HG02798 (cell line): Measurements from ENCODE around the gene HHIPL1.

ENCODE experiments used
- ATAC-seq: cut with Tn5 transposase; IDR thresholded peaks from one replicate; pipeline ENCODE4 v1.9.1; 2021; ENCODE audit warnings: mild to moderate bottlenecking; ENCODE audit not compliant: unreplicated experiment, poor library complexity

HHIPL1 gene

DNA sequence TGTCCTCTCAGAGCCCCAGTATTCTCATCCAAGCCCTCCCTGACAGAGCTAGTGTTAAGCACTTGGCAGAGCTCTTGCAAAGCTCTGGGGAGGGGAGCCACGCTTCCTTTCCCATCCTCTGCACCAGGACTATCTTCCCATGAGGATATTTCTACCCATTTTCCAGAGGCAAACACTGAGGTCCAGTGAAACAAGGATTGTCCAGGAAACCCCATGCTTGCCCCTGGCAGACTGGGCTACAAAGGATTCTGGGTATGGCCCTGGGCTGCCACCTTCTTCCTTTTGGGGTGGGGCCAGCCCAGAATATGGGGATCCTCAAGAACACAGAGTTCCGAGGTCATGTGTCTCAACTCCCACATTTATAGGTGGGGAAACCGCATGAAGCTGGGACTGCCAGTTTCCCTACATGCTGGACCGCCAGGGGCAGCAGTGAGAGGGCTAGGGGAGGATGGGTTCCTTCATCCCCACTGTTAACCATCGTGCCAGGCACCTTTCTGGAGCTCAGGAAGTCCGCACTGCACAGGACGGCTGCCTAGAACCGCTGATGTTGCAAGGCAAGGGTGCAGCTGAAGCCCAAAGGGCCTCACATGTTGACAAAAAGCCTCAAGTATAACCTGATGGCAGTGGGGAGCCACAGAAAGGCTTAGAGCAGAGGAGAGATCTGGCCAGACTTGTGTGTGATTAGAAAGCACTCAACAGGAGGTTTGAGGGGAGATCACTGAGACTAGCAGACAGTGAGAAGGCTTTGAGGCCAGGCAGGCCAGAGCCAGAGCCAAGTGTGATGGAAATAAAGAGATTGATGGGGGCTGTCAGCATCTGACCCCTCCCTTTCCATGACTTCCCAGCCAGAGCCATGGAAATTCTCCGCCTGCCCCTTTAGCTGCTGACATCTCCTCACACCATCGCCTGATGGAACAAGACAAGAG, 35.4 kb upstream of the HHIPL1 start:
- ATAC-seq = no peak

DNA sequence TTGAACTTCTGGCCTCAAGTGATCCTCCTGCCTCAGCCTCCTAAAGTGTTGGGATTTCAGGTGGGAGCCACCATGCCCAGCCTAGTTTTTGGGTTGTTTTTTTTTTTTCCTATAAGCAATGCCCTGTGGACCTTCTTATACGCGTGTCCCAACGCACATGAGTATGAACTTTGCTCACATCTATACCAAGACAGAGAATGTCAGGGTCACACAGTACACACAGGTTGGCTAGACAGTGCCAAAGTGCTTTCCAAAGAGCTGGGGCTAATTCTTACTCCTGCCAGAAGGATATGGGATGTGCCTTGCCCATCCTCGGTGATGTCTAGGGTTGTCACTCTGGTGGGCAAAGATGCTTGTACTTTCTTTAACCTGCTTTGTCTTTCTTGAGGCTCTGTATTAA, 33.3 kb upstream of the HHIPL1 start:
- no peak for ATAC-seq

DNA sequence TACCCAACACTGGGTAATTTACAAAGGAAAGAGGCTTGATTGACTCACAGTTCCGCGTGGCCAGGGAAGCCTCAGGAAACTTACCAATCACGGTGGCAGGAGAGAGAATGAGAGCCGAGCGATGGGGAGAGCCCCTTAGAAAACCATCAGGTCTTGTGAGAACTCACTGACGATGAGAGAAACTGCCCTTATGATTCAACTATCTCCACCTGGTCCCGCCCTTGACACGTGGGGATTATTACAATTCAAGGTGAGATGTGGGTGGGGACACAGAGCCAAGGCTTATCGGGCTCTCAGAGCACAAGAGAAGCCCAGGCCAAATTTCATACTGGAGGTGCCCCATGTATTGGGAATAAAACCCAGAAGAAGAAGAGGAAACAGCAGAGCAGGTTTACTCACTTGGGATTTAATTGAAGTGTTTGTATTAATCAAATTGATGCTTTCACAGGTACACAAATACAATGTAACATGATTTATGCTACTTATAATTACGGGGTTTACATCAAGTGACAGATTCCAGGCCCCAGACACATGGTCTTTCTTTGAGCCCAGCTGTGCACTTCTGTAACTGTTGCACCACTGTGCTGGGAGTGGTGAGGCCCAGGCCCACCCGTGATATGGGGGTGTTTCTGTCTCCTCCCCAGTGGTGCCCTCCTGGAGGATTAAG, 32.7 kb upstream of the HHIPL1 start:
- no peak for ATAC-seq

DNA sequence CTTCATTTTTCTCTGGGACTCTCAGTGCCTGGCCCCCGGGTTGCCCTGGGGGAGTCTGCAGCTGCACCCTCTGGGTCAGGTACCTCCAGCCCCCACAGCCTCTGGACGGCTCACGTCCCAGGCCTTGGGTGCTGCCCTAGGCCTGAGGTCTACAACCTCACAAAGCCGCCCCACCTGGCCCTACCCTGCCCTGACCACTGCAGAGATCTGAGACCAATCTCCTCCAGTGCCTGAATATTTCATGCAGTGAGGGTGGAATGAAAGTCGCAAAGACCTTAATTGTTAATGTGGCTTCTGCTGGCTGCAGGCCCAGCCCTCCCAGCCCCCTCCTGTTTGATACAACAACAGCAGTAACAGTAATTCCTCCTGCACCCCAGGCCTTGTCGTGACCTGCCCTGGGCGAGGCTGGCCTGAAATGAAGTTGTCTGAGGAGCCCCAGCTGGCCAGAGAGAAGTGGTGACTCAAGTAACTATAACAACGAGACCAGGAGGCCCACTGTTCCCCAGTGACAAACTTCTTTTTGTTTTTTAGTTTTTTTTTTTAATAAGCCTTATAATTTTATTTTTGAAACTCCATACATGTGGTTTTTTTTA, 32.1 kb upstream of the HHIPL1 start:
- no peak for ATAC-seq

DNA sequence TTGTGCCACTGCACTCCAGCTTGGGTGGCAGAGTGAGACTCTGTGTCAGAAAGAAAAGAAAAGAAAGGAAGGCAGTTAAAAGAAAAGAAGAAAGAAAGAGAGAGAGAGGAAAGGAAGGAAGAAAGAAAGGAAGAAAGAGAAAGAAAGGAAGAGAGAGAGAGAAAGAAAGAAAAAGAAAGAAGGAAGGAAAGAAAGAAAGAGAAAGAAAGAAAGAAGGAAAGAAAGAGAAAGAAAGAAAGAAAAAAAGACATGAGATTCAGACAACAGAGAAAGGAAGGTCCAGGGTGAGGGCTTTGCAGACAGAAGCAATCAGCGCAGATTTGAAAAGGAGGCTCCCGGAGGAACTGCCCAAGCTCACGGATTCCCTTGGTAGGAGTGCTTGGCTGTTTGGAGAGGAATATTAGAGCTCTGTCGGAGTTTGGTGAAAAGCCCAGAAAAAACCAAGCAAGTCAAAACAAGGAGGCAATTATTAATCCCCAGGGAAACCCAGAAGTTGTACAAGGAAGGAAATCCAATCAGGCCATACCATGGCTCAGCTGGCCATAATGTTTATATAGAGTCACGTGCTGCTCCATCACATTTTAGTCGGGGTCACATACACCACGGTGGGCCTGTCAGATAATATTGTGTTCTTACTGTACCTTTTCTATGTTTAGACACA, 29.3 kb upstream of the HHIPL1 start:
- no peak for ATAC-seq

DNA sequence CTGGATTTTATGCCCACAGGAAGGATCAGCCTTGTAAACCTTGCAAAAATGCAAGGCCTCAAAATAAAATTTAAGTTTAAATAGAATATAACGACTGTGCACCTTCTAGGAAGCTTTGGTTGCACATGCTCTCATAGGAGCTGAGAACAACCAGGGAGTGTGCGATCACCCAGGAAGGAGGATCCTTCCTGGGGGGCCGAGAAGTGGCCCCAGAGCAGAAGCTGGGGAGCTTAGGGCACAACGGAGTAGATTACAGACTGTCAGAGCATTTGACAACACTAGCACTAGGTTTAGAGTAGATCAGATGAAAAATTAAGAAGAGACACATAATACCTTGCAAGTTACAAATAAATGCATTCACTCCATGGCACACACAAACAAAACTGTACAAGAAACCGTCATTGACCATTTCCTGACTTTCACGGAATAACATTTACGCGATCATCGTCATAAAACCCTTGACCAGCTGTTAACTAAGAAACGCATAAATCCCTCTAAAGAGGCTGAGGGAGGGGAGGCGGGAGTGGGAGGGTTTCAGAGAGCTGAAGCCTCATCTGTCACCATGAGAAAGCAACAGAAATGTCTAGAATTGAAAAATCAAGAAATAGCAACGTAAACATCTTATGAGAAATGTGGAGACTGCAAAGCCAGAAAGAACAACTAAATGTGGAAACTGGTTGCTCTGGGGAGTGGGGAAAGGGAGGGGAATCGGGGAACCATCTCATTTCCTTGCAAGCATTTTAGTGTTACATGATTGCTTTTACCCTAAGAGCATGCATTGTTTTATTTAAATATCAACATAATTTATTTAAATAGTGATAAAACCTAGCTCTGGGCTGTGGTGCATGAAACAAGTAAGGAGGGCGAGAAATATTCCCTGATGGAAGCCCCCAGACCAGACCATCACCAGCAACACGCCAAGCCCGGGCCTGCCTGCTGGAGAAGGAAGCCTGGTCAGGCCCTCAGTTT, 27.8 kb upstream of the HHIPL1 start:
- ATAC-seq = no peak

DNA sequence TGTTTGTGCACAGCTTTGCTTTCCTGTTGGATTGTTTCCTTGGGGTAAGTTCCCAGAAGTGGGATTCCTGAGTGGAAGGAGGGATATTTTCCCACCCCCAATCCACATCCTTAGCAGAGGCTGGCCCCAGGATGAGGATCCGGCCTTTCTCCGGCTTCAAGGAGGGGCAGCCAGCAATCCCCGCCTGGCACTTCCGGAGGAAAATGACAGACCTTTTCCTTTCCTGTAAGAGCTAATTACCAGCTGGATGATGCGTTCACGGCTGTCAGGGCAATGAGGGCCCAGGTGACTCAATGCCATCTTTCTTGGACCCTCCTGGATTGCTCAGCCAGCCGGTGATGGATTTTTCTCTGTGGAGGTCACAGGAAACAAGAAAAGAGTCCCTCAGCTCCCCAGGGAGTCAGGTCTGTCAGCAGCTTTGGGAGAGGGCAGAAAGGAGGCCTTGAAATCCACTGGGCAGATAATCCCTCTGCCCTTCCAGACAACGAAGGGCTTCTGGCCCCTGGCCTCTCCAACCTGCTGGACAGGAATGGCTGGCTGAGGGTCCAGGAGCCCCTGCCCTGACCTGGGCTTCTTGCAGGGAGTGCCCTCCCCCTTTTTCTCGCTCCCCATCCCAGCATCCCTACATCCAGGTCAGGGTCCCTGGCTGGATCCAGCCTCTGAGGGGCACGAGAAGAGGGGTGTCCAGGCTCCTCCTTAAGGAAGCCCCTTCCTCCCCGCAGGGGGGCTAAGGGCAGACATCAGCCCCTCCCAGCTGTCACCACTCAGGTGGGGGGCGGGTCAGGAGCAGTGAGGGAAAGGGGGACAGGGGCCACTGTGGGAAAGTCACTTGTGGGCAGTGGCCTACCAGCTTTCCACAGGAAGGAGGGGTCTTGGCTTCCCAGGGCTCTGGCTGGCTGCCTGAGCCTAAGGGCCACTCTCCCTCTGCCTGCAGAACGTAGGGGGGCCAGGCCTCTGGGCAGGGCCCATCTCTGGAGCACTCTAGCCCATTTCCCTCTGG, 24.8 kb upstream of the HHIPL1 start:
- no peak for ATAC-seq

DNA sequence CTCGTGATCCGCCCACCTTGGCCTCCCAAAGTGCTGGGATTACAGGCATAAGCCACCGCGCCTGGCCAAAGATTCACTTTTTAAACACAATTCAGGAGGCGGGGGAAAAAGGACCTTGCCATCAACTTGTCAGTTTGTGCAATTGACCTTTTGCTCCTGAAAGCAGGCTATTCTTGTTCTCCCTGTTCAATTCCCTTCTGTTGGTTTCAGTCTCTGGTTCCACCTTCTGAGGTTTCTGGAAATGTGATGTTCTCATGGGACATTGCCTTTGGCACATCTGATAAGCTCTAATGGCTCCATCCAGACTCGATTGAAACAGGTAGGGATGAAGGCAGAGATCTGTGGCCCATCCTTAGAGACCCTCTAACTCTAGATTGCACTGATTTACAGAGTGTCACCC, 23.0 kb upstream of the HHIPL1 start:
- ATAC-seq = no peak

DNA sequence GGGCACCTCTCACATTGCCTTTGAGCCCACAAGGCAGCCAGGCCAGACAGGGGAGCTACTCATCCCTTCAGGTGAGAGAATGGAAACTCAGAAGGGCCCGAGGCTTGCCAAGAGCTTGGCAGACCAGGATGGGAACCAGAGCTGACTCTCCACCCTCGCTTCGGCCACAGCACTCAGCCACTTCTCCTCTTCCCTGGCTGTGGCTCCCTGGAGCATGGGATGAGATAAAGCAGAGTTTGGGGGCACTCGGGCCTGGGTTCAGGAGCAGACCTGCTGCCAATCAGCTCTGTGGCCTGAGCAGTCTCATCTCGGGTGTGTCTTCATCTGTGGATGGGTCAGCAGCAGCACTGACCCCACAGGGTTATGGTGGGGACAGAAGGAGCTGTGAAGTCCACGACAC, 20.9 kb upstream of the HHIPL1 start:
- no peak for ATAC-seq

DNA sequence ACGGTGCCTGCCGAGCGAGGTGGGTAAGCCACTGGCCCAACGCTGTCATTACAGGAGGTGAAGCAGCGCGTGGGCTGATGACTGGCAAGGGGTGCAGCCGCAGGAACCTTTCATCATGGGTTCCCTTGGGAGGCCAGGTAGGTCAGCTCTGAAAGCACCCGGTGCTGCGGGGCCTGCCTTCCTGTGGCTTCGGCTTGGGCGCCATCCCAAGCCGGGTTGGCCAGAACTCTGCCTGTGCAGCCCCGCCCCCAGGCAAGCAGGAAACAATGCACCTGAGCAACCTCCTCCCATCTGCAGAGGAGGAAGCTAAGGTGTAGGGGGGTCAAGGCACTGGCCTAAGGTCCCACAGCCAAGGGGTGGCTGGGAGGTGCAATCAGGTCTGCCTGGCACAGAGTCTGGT, 20.0 kb upstream of the HHIPL1 start:
- ATAC-seq = no peak

DNA sequence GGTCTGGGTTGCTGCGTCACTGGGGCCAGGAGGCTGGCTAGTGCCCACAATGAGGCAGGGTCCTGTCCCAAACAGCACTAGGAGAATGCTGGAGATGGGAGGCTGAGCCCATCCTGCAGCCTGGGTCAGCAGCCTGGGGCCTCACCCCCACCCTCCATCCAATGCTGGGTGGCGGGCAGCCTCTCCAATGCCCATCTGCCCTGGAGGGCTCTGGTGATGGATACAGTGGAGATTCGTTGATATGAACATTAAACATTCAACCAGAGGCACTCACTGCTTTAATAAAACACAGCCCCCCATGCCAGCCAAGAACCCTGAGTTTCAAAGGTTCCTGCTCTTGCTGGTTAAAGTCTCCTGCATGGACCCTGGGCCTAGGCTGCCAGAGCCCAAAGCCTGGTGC, 19.5 kb upstream of the HHIPL1 start:
- ATAC-seq = no peak

DNA sequence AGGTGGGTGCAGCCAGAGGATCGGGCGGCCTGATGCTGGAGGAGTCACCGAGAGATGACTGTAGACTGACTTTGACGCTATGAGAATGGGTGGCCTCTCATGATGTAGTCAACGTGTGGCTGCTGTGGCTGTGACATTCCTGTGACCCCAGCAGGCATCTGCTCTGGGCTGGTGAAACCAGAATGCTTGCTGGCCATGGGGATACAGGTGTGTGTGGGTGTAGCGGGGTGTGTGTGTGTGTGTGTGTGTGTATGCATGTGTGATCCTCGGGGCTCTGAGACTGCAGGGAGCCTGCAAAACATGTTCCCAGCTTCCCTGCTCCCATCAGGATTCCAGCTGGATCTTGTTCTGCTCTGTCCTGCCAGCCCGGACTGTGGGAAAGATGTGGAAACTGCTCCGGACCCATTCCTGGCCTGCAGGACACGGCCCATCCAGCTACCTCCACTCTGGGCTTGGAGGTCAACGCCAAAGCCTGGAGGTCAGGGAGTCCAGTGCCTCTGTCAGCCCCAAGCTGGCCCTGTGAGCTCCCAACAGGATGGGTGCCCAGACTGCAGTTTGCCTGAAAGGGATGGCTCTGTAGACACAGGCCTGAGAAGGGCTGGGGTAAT, 18.8 kb upstream of the HHIPL1 start:
- no peak for ATAC-seq

DNA sequence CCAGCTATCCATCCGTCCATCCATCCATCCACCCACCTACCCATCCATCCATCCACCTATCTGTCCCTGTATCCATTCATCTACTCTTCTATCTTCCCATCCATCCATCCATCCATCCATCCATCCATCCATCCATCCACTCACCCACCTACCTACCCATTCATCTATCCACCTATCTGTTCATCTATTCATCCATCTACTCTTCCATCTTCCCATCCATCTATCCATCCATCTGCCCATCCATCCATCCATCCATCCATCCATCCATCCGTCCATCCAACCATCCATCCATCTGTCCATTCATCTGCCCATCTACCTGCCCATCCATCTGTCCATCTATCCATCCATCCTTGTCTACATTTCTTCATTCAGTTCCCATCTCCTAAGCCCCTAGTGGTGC, 17.8 kb upstream of the HHIPL1 start:
- no peak for ATAC-seq

DNA sequence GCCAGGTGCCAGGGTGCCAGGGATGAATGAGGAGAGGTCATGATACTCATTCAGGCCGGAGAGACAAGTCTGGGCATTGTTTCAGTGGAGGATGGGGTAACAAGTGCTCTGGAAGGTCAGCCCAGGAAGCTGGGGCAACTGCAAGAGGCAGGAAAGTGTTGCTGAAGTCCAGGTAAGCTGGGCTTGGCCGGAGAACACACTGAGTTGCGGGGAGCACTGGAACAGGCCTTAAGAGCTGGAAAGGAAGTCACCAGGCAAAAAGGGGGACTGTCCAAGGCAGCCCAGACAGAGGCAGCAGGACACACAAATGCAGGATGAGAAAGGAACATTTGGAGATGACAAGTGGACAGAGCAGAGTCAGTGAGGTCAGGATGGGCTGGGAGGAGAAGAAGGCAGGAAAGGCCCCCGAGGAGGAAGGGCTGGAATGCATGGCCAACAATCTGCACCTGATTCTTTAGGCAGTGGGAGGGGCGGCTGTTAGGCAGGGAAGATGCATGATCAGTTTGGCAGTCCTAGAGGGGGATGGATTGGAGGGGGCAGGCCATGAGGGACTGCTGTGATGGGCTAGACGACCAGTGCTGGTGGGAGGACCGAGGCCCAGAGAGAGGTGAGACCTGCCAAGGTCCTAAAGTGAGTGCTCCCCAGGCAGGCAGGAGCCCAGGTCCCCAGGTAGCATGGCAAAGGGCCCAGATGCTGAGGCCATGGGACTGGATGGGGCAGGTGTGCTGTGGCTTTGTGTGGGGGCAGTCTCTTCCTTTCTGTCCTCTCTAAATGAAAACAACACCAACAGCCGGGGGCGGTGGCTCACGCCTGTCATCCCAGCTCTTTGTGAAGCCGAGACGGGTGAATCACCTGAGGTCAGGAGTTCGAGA, 17.2 kb upstream of the HHIPL1 start:
- no peak for ATAC-seq

DNA sequence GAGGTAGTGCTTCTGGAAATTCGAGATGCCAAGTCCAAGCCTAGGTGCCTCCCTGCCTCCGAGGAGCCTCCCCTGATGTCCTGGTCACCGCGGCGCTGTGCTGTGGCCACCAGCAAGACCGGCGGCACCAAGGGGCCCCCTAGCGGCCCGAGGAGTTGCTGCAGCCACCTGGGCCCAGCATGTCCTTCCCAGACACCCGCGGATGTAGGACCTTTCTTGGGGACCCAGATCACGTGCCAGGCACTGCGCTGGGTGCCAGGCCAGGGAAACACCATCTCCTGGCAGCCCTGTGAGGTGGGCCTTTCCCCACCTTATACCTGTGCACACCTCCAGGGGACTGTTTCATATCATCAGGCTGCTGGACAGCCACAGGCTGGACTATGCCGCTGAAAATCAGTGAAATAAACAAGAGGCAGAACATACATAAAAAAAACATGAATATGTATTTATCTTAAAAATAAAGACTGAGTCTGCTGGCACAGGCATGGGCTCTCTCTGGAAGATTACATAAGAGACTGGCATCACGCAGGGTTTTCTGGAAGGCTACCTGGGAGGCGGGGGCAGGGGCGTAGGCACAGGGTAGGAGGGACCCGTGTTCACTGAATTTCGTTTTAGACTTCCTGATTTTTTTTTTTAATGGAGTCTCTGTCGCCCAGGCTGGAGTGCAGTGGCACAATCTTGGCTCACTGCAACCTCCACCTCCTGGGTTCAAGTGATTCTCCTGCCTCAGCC, 15.9 kb upstream of the HHIPL1 start:
- peak; percentile 63 for ATAC-seq

DNA sequence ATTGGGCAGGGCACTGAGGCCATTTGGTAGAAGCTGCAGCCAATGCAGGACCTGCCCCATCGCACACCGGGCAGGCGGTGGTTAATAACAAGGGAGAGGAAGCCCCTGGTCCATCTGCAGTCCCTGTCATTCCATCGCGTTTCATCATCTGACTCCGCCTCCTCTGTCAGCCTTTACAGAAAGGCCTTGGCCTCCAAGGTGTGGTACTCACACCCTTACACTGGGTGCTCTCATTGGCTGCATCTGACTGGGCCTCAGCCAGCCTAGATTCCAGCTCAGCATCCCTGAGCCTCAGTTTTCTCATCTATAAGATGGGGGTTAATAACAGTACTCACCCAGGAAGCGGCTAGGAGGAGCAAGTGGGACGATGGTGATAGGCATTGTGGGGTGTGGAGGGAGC, 14.7 kb upstream of the HHIPL1 start:
- ATAC-seq = no peak
